ENCODE data around the gene PSME2.

GRCh38 chr14:24185741-24186140 is 39.3 kb upstream of the PSME2 start:
- TF ChIP-seq CTCF (IDR thresholded peaks at IDR 0.05 in 4 of 5, conservative IDR thresholded peaks at IDR 0.05 in 1 of 5) (no peak), POLR2A (IDR thresholded peaks at IDR 0.05) (no peak)

Data from gastrocnemius medialis (tissue), 4 donors.